OCI-LY7 (cell line): ENCODE data around the gene TXNL4B. TPM values are rescaled to one million over a fixed set of nuclear protein-coding genes. Genes with fewer than 3 reads are reported as not detected.

Experiments
- BruUV-seq: library from RNA; stranded (reverse); fragments of 400-500 nt; replicated peaks from 2 replicates; lab custom pipeline; 2021; lab: Mats Ljungman, UMichigan
- CTCF ChIA-PET: fragments of 300-600 bp; sonication (Branson Sonifier 250); formaldehyde crosslinking; loops from one replicate; lab custom pipeline; 2022; ENCODE audit warnings: antibody characterized with exemption; ENCODE audit not compliant: unreplicated experiment; lab: Charles Lee
- POLR2A ChIA-PET: fragments of 300-600 bp; sonication (Branson Sonifier 250); formaldehyde crosslinking; loops from one replicate; lab custom pipeline; 2022; ENCODE audit warnings: antibody characterized with exemption; lab: Charles Lee
- DNase-seq: peaks from one replicate; pipeline ENCODE4 v3.0.0-alpha.2; 2015; ENCODE audit warnings: low spot score
- H2AFZ ChIP-seq: fragments of 200-600 bp; sonication (generic), shearing (Covaris generic); 2 replicates; pipeline ENCODE4 v1.6.1; 2014; ENCODE audit warnings: mild to moderate bottlenecking, antibody characterized with exemption, low read length, moderate library complexity
- H3K27ac ChIP-seq: fragments of 200-600 bp; sonication (generic); 2 replicates; pipeline ENCODE4 v1.5.1; 2014; ENCODE audit warnings: mixed run types, low read depth, mild to moderate bottlenecking, moderate library complexity, low read length, inconsistent platforms; ENCODE audit not compliant: poor library complexity, severe bottlenecking
- H3K36me3 ChIP-seq: fragments of 200-600 bp; sonication (generic); 2 replicates; pipeline ENCODE4 v1.6.1; 2014; ENCODE audit warnings: mild to moderate bottlenecking, antibody characterized with exemption, low read length, moderate library complexity, mixed read lengths; ENCODE audit not compliant: insufficient read depth
- H3K4me1 ChIP-seq: fragments of 200-600 bp; sonication (generic); 2 replicates; pipeline ENCODE4 v1.5.1; 2014; ENCODE audit warnings: mild to moderate bottlenecking, low read length; ENCODE audit not compliant: insufficient read depth, poor library complexity, severe bottlenecking
- H3K4me2 ChIP-seq: fragments of 200-600 bp; sonication (generic); 2 replicates; pipeline ENCODE4 v1.6.1; 2014; ENCODE audit warnings: mild to moderate bottlenecking, low read length
- H3K4me3 ChIP-seq: fragments of 200-600 bp; sonication (generic); 2 replicates; pipeline ENCODE4 v1.5.1; 2014; ENCODE audit warnings: mild to moderate bottlenecking, low read depth, low read length; ENCODE audit not compliant: poor library complexity, severe bottlenecking
- H3K79me2 ChIP-seq: fragments of 200-600 bp; sonication (generic); 2 replicates; pipeline ENCODE4 v1.6.1; 2016; ENCODE audit warnings: low read depth, mild to moderate bottlenecking, low read length, moderate library complexity, mixed read lengths; ENCODE audit not compliant: insufficient read depth
- H3K9me2 ChIP-seq: fragments of 200-600 bp; sonication (generic); 2 replicates; pipeline ENCODE4 v1.6.1; 2016; ENCODE audit warnings: mild to moderate bottlenecking, low read length, mixed read lengths; ENCODE audit not compliant: insufficient read depth
- H3K9me3 ChIP-seq: fragments of 200-600 bp; sonication (generic); 2 replicates; pipeline ENCODE4 v1.6.1; 2014; ENCODE audit warnings: mild to moderate bottlenecking, mixed run types, low read length, mixed read lengths
- H4K20me1 ChIP-seq: fragments of 200-600 bp; sonication (generic); 2 replicates; pipeline ENCODE4 v1.6.1; 2014; ENCODE audit warnings: mild to moderate bottlenecking, antibody characterized with exemption, low read length, moderate library complexity, mixed read lengths; ENCODE audit not compliant: insufficient read depth
- EZH2phosphoT487 ChIP-seq: fragments of 200-600 bp; sonication (generic); IDR thresholded peaks from 2 replicates; pipeline ENCODE4 v1.6.1; 2018; ENCODE audit warnings: low read depth, borderline replicate concordance, mild to moderate bottlenecking, mixed run types, antibody characterized with exemption, low read length, moderate library complexity, mixed read lengths
- intact Hi-C: fragments of 100-400 bp; cut with micrococcal nuclease; formaldehyde crosslinking; loops from one replicate; pipeline ENCODE4 v1.10.0; 2022; ENCODE audit not compliant: unreplicated experiment
- total RNA-seq, 2 experiments: library from RNA; depleted of rRNA in 1 of 2; stranded (reverse); fragments of >200 nt in 1 of 2; shearing (Covaris generic) in 1 of 2; gene quantifications; 2 replicates each; pipeline ENCODE4 v1.2.3, GENCODE V29; 2014 to 2022
- TF ChIP-seq, protein P1 (sequence below): fragments of 200-600 bp; sonication (generic); conservative IDR thresholded peaks from 2 replicates; pipeline ENCODE4 v1.5.1; 2014; ENCODE audit warnings: mild to moderate bottlenecking, antibody characterized with exemption, low read length, moderate library complexity, mixed read lengths

TXNL4B gene
- total RNA-seq, 2 experiments from 2014 or later: 7.9 to 14.5 TPM

DNA sequence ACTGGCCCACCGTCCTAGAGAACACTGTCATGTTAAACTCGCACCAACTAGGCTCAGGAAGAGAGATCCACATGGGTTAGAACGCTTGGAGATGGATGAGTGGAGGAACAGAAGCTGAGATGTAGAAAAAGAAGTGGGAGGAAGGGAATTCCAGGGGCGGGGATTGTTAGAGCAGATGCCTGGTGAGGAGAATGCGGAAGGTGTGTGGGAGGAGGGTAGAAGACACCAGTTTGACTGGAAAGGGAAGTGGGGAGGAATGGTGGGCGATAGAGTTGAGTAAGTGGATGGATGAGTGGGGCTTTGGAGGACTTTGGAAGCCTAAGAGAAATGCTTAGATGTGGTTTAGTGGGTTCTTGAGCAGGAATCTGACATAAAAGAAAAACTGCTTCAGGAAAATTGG is 37.6 kb upstream of the TXNL4B start:
- Histone ChIP-seq H3K27ac (no peak overlapping the region), H3K79me2 (no peaks in the 10 kb centered on the region), H3K4me1 (no peaks in the 10 kb centered on the region), H3K9me3 (no peaks in the 10 kb centered on the region), H3K36me3 (no peaks in the 10 kb centered on the region), H4K20me1 (no peaks in the 10 kb centered on the region), H3K4me2 (no peak overlapping the region), H3K4me3 (no peak overlapping the region), H3K9me2 (no peaks in the 10 kb centered on the region), H2AFZ (no peak overlapping the region)
- intact Hi-C loops: no loop called here
- TF ChIP-seq, protein P1, sequence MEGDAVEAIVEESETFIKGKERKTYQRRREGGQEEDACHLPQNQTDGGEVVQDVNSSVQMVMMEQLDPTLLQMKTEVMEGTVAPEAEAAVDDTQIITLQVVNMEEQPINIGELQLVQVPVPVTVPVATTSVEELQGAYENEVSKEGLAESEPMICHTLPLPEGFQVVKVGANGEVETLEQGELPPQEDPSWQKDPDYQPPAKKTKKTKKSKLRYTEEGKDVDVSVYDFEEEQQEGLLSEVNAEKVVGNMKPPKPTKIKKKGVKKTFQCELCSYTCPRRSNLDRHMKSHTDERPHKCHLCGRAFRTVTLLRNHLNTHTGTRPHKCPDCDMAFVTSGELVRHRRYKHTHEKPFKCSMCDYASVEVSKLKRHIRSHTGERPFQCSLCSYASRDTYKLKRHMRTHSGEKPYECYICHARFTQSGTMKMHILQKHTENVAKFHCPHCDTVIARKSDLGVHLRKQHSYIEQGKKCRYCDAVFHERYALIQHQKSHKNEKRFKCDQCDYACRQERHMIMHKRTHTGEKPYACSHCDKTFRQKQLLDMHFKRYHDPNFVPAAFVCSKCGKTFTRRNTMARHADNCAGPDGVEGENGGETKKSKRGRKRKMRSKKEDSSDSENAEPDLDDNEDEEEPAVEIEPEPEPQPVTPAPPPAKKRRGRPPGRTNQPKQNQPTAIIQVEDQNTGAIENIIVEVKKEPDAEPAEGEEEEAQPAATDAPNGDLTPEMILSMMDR: no peak
- ChIA-PET CTCF (no interaction called here), POLR2A (no interaction called here)
- no peak for DNase-seq
- BruUV-seq: no TSS peak

DNA sequence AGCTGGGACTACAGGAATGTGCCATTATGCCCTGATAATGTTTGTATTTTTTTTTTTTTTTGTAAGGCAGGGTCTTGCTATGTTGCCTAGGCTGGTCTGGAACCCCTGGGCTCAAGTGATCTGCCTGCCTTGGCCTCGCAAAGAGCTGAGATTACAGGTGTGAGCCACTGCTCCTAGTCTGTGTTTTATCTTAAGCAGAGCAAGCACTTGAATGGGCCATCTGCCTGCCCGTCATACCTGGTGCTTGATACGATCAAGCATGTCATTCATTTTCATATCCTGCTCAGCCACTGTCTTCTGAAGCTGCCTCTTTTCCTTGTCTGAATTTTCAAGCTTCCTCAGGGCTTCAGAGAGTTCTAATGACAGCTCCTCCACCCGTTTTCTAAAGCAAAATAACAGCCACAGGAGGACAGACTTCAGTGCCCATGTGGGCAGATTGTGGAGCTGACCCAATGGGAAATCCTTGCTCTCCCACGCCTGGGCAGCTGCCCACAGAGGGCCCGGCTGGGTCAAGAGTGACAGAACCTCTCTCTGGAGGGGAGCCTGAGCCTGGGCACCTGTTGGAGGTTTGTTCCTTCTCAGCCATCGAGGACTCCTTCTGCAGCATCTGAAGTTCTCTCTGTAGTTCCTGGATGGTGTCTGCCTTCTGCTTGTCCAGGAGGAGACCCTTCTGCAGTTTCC is 36.7 kb upstream of the TXNL4B start:
- Histone ChIP-seq H3K4me3 (no peak overlapping the region), H2AFZ (no peak overlapping the region), H3K4me1 (no peaks in the 10 kb centered on the region), H3K4me2 (no peak overlapping the region), H3K9me3 (no peaks in the 10 kb centered on the region), H3K36me3 (no peaks in the 10 kb centered on the region), H3K79me2 (no peaks in the 10 kb centered on the region), H3K27ac (no peak overlapping the region), H4K20me1 (no peaks in the 10 kb centered on the region), H3K9me2 (no peaks in the 10 kb centered on the region)
- intact Hi-C loops: loop anchor here (10.0 kb wide), 1 partner anchor 275 kb away; no protein-coding TSS in a partner anchor
- TF ChIP-seq, protein P1: no peak
- BruUV-seq: no TSS peak
- POLR2A ChIA-PET: interaction anchor here (0.7 kb wide), 2 partner anchors 698 to 1440 kb away, joined by 3 to 7 read pairs; no protein-coding TSS in a partner anchor
- CTCF ChIA-PET: no interaction called here
- DNase-seq: peak; percentile 8

DNA sequence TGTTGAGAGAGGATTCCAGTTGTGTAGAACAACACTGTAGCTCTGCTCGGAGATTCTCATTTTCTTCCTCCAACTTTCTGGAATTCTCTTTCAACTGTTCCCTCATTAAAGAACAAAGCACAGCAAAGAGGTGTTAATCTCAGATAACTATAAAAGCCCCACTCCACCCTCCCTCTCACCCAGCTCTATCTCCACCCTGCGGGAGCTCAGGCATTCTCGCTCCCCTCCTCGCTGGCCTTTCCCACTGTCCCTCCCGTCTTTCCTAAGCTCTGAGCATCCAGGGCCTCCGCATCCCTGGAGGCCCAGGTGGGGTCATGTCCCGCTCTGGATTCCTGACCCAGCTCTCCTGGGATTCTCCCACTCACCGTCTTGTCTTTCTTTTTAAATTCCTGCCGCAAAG is 35.3 kb upstream of the TXNL4B start:
- TF ChIP-seq, protein P1: no peak
- no peak for TF ChIP-seq EZH2phosphoT487
- Histone ChIP-seq H3K79me2 (no peaks in the 10 kb centered on the region), H3K4me1 (no peaks in the 10 kb centered on the region), H3K27ac (no peak overlapping the region), H3K4me2 (no peak overlapping the region), H3K4me3 (no peak overlapping the region), H2AFZ (no peak overlapping the region), H3K9me3 (no peaks in the 10 kb centered on the region), H3K36me3 (no peaks in the 10 kb centered on the region), H4K20me1 (no peaks in the 10 kb centered on the region), H3K9me2 (no peaks in the 10 kb centered on the region)
- intact Hi-C loops: loop anchor here (10.0 kb wide), 1 partner anchor 276 kb away; no protein-coding TSS in a partner anchor
- ChIA-PET POLR2A (no interaction called here), CTCF (no interaction called here)
- BruUV-seq: no TSS peak
- DNase-seq: no peak
